Activated CD8-positive, alpha-beta memory T cell treated with anti-CD3 and anti-CD28 coated beads for 1 hour (primary cell): ENCODE measurements around the gene CCL23.
"Not testable (repeated sequence)": the region's sequence is repeated elsewhere in the genome, so short reads cannot be mapped to it uniquely, and the experiment has no call there.

Experiments used
- DNase-seq, 2 donors: peaks; one replicate each; pipeline ENCODE4 v3.0.0-alpha.2; 2020; ENCODE audit warnings: low read depth in 1 of 2; ENCODE audit errors: extremely low read depth in 1 of 2

The CCL23 gene

GRCh38 chr17:36017799-36018198 lies at the start of gene CCL23:
TSS of gene CCL23 (minus strand) at chr17:36017972. CDS start at chr17:36017897, 75 bp downstream.
- DNase-seq: no peak

- no peak for DNase-seq
Observed at GRCh38 chr17:36066365-36066985, 48.7 kb upstream of the CCL23 start.

- no peak for DNase-seq
Observed at GRCh38 chr17:36063786-36064541, 46.2 kb upstream of the CCL23 start, which contains the start of gene CCL18. TSS of gene CCL18 (plus strand) at chr17:36064272. CDS start at chr17:36064343, 71 bp downstream.

GRCh38 chr17:36060816-36061215 lies 43.0 kb upstream of the CCL23 start:
- DNase-seq: no peak

GRCh38 chr17:36059406-36059805 lies 41.6 kb upstream of the CCL23 start:
- no peak for DNase-seq

GRCh38 chr17:36057911-36058310 lies 40.1 kb upstream of the CCL23 start:
- no peak for DNase-seq

- no peak for DNase-seq
Observed at GRCh38 chr17:36055921-36056520, 38.2 kb upstream of the CCL23 start.

GRCh38 chr17:36055171-36055570 lies 37.4 kb upstream of the CCL23 start:
- DNase-seq: no peak

- DNase-seq: no peak
Observed at GRCh38 chr17:36049643-36050042, 31.9 kb upstream of the CCL23 start.

GRCh38 chr17:36048066-36048465 lies 30.3 kb upstream of the CCL23 start:
- no peak for DNase-seq

- no peak for DNase-seq
Observed at GRCh38 chr17:36036235-36036634, 18.5 kb upstream of the CCL23 start.

- DNase-seq: no peak
Observed at GRCh38 chr17:36034127-36034526, 16.4 kb upstream of the CCL23 start.

- DNase-seq: no peak
Observed at GRCh38 chr17:36030956-36031355, 13.2 kb upstream of the CCL23 start.

- DNase-seq: no peak
Observed at GRCh38 chr17:36027761-36028160, 10.0 kb upstream of the CCL23 start.

- no peak for DNase-seq
Observed at GRCh38 chr17:36024106-36024869, 6.5 kb upstream of the CCL23 start.

GRCh38 chr17:36019423-36019822 lies 1.7 kb upstream of the CCL23 start:
- no peak for DNase-seq

GRCh38 chr17:36016555-36016954 lies 1.2 kb downstream of the CCL23 start:
- no peak for DNase-seq

GRCh38 chr17:36015895-36016294 lies 1.9 kb downstream of the CCL23 start:
- not testable (repeated sequence) for DNase-seq

- DNase-seq: no peak
Observed at GRCh38 chr17:36014946-36015345, 2.8 kb downstream of the CCL23 start.

GRCh38 chr17:36011201-36011600 lies 6.6 kb downstream of the CCL23 start:
- DNase-seq: no peak

- DNase-seq: no peak
Observed at GRCh38 chr17:36008998-36009665, 8.6 kb downstream of the CCL23 start.
